T-cell (primary cell): Measurements from ENCODE around the gene STK32B. TPM values are rescaled to one million over a fixed set of nuclear protein-coding genes. Genes with fewer than 3 reads are reported as not detected.
"Not testable (repeated sequence)": the region's sequence is repeated elsewhere in the genome, so short reads cannot be mapped to it uniquely, and the experiment has no call there.

Experiments
- ATAC-seq, 4 experiments: fragments of 200-7000 bp in 3 of 4; fragments of 150-1000 bp in 1 of 4; cut with Tn5 transposase; replicated peaks in 1 of 4; 1 replicate in 3 of 4; 2 replicates in 1 of 4; pipeline ENCODE4 v1.10.0; 2021; ENCODE audit warnings: moderate library complexity in 3 of 4, mild to moderate bottlenecking in 2 of 4, moderate number of reproducible peaks in 1 of 4
- CTCF ChIA-PET, 2 donors: fragments of 300-600 bp; sonication (Branson Sonifier 250); formaldehyde crosslinking; loops; one replicate each; lab custom pipeline; 2022; ENCODE audit warnings: antibody characterized with exemption in 2 of 2; lab: Charles Lee
- POLR2A ChIA-PET, 2 donors: fragments of 300-600 bp; sonication (Branson Sonifier 250); formaldehyde crosslinking; loops; one replicate each; lab custom pipeline; 2022; ENCODE audit warnings: antibody characterized with exemption in 2 of 2; lab: Charles Lee
- DNase-seq, 35 experiments: peaks; one replicate each; pipeline versions ENCODE4 v3.0.0 to v3.0.0-alpha.2; 2013 to 2023
- H3K27ac ChIP-seq: one replicate; pipeline ENCODE4 v1.5.1; 2013; ENCODE audit warnings: low read length
- H3K27me3 ChIP-seq, 2 experiments: replicated peaks in 1 of 2; 1 replicate in 1 of 2; 2 replicates in 1 of 2; pipeline versions ENCODE4 v1.6.1 to v1.7.0; 2013; ENCODE audit warnings: low read length in 1 of 2, mixed read lengths in 1 of 2; ENCODE audit not compliant: control insufficient read depth in 2 of 2, insufficient read depth in 2 of 2; ENCODE audit errors: extremely low read depth in 1 of 2
- H3K36me3 ChIP-seq, 2 donors: 1 replicate in 1 of 2; 2 replicates in 1 of 2; pipeline versions ENCODE4 v1.6.1 to v1.7.0; 2013; ENCODE audit warnings: low read length in 1 of 2; ENCODE audit not compliant: control insufficient read depth in 2 of 2, insufficient read depth in 1 of 2; ENCODE audit errors: extremely low read depth in 1 of 2
- H3K4me1 ChIP-seq, 2 experiments: 1 replicate in 1 of 2; 2 replicates in 1 of 2; pipeline versions ENCODE4 v1.6.1 to v1.7.0; 2013; ENCODE audit warnings: low read length in 2 of 2, mixed read lengths in 1 of 2; ENCODE audit not compliant: insufficient read depth in 2 of 2, control insufficient read depth in 1 of 2; ENCODE audit errors: extremely low read depth in 1 of 2
- H3K4me3 ChIP-seq, 2 donors: 1 replicate in 1 of 2; 2 replicates in 1 of 2; pipeline versions ENCODE4 v1.5.1 to v1.7.0; 2013; ENCODE audit warnings: mild to moderate bottlenecking in 2 of 2, low read length in 1 of 2, moderate library complexity in 1 of 2; ENCODE audit not compliant: control insufficient read depth in 1 of 2; ENCODE audit errors: extremely low read depth in 1 of 2
- H3K9me3 ChIP-seq: 2 replicates; pipeline ENCODE4 v1.7.0; 2013
- H3K27ac Mint-ChIP-seq, 2 donors: one replicate each; pipeline ENCODE4 v1.8.0; 2020 to 2021; ENCODE audit warnings: mild to moderate bottlenecking in 2 of 2, mixed read lengths in 2 of 2
- H3K27me3 Mint-ChIP-seq, 2 donors: one replicate each; pipeline ENCODE4 v1.8.0; 2021 to 2022; ENCODE audit warnings: mixed read lengths in 2 of 2
- H3K36me3 Mint-ChIP-seq: one replicate; pipeline ENCODE4 v1.8.0; 2021; ENCODE audit warnings: mixed read lengths
- H3K4me1 Mint-ChIP-seq, 3 donors: one replicate each; pipeline ENCODE4 v1.8.0; 2020 to 2022; ENCODE audit warnings: mixed read lengths in 3 of 3, mild to moderate bottlenecking in 1 of 3
- H3K4me3 Mint-ChIP-seq, 3 donors: one replicate each; pipeline ENCODE4 v1.8.0; 2020 to 2022; ENCODE audit warnings: mild to moderate bottlenecking in 3 of 3, mixed read lengths in 3 of 3, moderate library complexity in 3 of 3
- H3K9me3 Mint-ChIP-seq, 3 donors: one replicate each; pipeline ENCODE4 v1.8.0; 2020 to 2022; ENCODE audit warnings: mixed read lengths in 3 of 3
- WGBS: methylation state at CpG from one replicate; pipeline ENCODE4 v1.1.5; 2013; ENCODE audit warnings: missing lambda C conversion rate; ENCODE audit not compliant: insufficient coverage; 5-methylcytosine and 5-hydroxymethylcytosine counted together
- total RNA-seq, 35 experiments: library from RNA in 6 of 35; stranded (reverse) in 6 of 35; fragments of 120-200 nt in 1 of 35; gene quantifications; one replicate each; pipeline versions ENCODE4 v1.2.1 to v1.2.4 and lab custom pipeline; 2013 to 2026

The STK32B gene
- total RNA-seq, 5 donors from 2014 or later (not counting 1 experiment from before 2014, with no cell fraction given) = 0.12 to 0.20 (median 0.15) TPM; not detected in 2

- Histone ChIP-seq H3K4me3 (no peak overlapping the region), H3K9me3 (no peaks in the 10 kb centered on the region), H3K4me1 (no peaks in the 10 kb centered on the region), H3K36me3 (no peaks in the 10 kb centered on the region), H3K27ac (no peak overlapping the region), H3K27me3 (no peaks in the 10 kb centered on the region)
- no peaks in the 10 kb centered on the region for H3K4me1 Mint-ChIP-seq
- ATAC-seq (no peak), DNase-seq (no peak)
- 88% methylated on average over 9 of the region's 11 CpGs for WGBS
- ChIA-PET POLR2A (no interaction called here), CTCF (no interaction called here)
- H3K4me3 Mint-ChIP-seq = no peak overlapping the region
- H3K9me3 Mint-ChIP-seq = peaks cover 0 to 4% (median 2%) of the 10 kb centered on the region in 3 donors
- no peak overlapping the region for H3K27ac Mint-ChIP-seq
- no peaks in the 10 kb centered on the region for H3K36me3 Mint-ChIP-seq
- no peaks in the 10 kb centered on the region for H3K27me3 Mint-ChIP-seq
Measured at GRCh38 chr4:5276475-5277075, 225.3 kb downstream of the STK32B start.

GRCh38 chr4:5277079-5277478 lies 225.8 kb downstream of the STK32B start:
- ATAC-seq (no peak), DNase-seq (no peak)
- peaks cover 0 to 4% (median 2%) of the 10 kb centered on the region in 3 donors for H3K9me3 Mint-ChIP-seq
- WGBS = 80% methylated on average over 1 of the region's 2 CpGs
- H3K4me3 Mint-ChIP-seq = no peak overlapping the region
- H3K27ac Mint-ChIP-seq = no peak overlapping the region
- no peak overlapping the region for H3K4me3 ChIP-seq
- ChIA-PET POLR2A (no interaction called here), CTCF (no interaction called here)
- no peak overlapping the region for H3K27ac ChIP-seq
- H3K27me3 ChIP-seq = no peaks in the 10 kb centered on the region
- H3K27me3 Mint-ChIP-seq = no peaks in the 10 kb centered on the region
- no peaks in the 10 kb centered on the region for H3K36me3 Mint-ChIP-seq
- H3K4me1 Mint-ChIP-seq = no peaks in the 10 kb centered on the region
- H3K4me1 ChIP-seq = no peaks in the 10 kb centered on the region
- no peaks in the 10 kb centered on the region for H3K36me3 ChIP-seq
- H3K9me3 ChIP-seq = no peaks in the 10 kb centered on the region

GRCh38 chr4:5278213-5278612 lies 226.9 kb downstream of the STK32B start:
- H3K36me3 Mint-ChIP-seq = no peaks in the 10 kb centered on the region
- no peak for DNase-seq
- H3K4me1 Mint-ChIP-seq = peaks cover 0 to 4% (median 0%) of the 10 kb centered on the region in 3 donors
- H3K4me3 ChIP-seq = no peak overlapping the region
- peaks cover 0 to 4% (median 2%) of the 10 kb centered on the region in 3 donors for H3K9me3 Mint-ChIP-seq
- ChIA-PET CTCF (no interaction called here), POLR2A (no interaction called here)
- H3K4me1 ChIP-seq = no peaks in the 10 kb centered on the region
- no peak overlapping the region for H3K4me3 Mint-ChIP-seq
- no peaks in the 10 kb centered on the region for H3K9me3 ChIP-seq
- WGBS = no CpG with 5 or more reads among the region's 4 CpGs
- H3K27ac ChIP-seq = no peak overlapping the region
- no peak for ATAC-seq
- H3K27me3 ChIP-seq = no peaks in the 10 kb centered on the region
- H3K27ac Mint-ChIP-seq = no peak overlapping the region
- no peaks in the 10 kb centered on the region for H3K36me3 ChIP-seq
- H3K27me3 Mint-ChIP-seq = no peaks in the 10 kb centered on the region

DNA sequence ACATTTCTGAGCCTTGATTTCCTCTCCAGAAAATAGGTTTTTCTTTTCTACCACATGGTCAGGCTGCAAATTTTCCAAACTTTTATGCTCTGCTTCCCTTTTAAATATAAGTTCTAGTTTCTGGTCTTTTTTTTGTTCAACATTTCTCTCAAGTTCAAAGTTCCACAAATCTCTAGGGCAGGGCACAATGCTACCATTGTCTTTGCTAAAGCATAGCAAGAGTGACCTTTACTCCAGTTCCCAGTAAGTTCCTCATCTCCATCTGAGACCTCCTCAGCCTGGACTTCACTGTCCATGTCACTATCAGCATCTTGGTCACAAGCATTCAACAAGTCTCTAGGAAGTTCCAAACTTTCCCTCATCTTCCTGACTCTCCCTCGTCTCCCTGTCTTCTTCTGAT lies 228.8 kb downstream of the STK32B start:
- H3K4me1 Mint-ChIP-seq, H3K4me3 ChIP-seq, POLR2A ChIA-PET, H3K9me3 ChIP-seq, H3K27me3 Mint-ChIP-seq, H3K36me3 Mint-ChIP-seq, CTCF ChIA-PET, H3K27me3 ChIP-seq, H3K27ac ChIP-seq, H3K4me1 ChIP-seq, H3K4me3 Mint-ChIP-seq, ATAC-seq, H3K36me3 ChIP-seq, H3K9me3 Mint-ChIP-seq, H3K27ac Mint-ChIP-seq, DNase-seq: not testable (repeated sequence)
- WGBS = 64% methylated on average over 1 of the region's 1 CpG

GRCh38 chr4:5280828-5281227 lies 229.5 kb downstream of the STK32B start:
- Mint-ChIP-seq H3K27ac (no peak overlapping the region), H3K4me1 (peaks cover 0 to 6% (median 0%) of the 10 kb centered on the region in 3 donors), H3K36me3 (no peaks in the 10 kb centered on the region), H3K4me3 (no peak overlapping the region), H3K9me3 (no peaks in the 10 kb centered on the region), H3K27me3 (no peaks in the 10 kb centered on the region)
- CTCF ChIA-PET = no interaction called here
- Histone ChIP-seq H3K4me3 (no peak overlapping the region), H3K36me3 (no peaks in the 10 kb centered on the region), H3K27me3 (no peaks in the 10 kb centered on the region), H3K4me1 (no peaks in the 10 kb centered on the region), H3K9me3 (no peaks in the 10 kb centered on the region), H3K27ac (no peak overlapping the region)
- POLR2A ChIA-PET = no interaction called here
- ATAC-seq (no peak), DNase-seq (no peak)
- WGBS = no CpG with 5 or more reads among the region's 4 CpGs

DNA sequence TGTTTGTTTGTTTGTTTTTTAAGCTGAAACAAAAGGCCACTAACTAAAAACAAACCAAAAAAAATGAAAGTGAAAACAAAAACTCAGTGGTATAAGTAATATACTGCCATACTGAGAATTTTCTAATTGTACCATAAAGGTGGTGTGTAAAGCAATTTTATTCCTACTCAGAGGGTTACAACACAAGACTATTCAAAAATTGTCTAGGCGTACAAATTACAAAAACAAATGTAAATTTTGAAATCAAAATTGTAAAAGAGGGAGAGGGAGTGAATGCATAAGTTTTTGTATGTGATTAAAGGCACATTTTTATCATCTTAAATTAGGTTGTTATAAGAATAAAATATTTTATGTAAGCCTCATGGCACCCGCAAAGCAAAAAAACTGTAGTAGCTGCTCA lies 232.6 kb downstream of the STK32B start:
- H3K36me3 ChIP-seq = no peaks in the 10 kb centered on the region
- no peaks in the 10 kb centered on the region for H3K27me3 Mint-ChIP-seq
- ChIA-PET POLR2A (no interaction called here), CTCF (no interaction called here)
- no peak overlapping the region for H3K27ac Mint-ChIP-seq
- WGBS = no CpG with 5 or more reads among the region's 2 CpGs
- no peaks in the 10 kb centered on the region for H3K9me3 Mint-ChIP-seq
- ATAC-seq = no peak
- no peak overlapping the region for H3K4me3 Mint-ChIP-seq
- no peaks in the 10 kb centered on the region for H3K9me3 ChIP-seq
- no peak overlapping the region for H3K4me3 ChIP-seq
- no peaks in the 10 kb centered on the region for H3K4me1 ChIP-seq
- H3K27ac ChIP-seq = no peak overlapping the region
- no peak for DNase-seq
- H3K36me3 Mint-ChIP-seq = no peaks in the 10 kb centered on the region
- H3K27me3 ChIP-seq = no peaks in the 10 kb centered on the region
- peaks cover 0 to 6% (median 0%) of the 10 kb centered on the region in 3 donors for H3K4me1 Mint-ChIP-seq

GRCh38 chr4:5284517-5284916 lies 233.2 kb downstream of the STK32B start:
- Mint-ChIP-seq H3K9me3 (no peaks in the 10 kb centered on the region), H3K4me3 (no peak overlapping the region), H3K27ac (no peak overlapping the region), H3K27me3 (no peaks in the 10 kb centered on the region), H3K4me1 (peaks cover 0 to 6% (median 0%) of the 10 kb centered on the region in 3 donors), H3K36me3 (no peaks in the 10 kb centered on the region)
- Histone ChIP-seq H3K9me3 (no peaks in the 10 kb centered on the region), H3K27me3 (no peaks in the 10 kb centered on the region), H3K4me1 (no peaks in the 10 kb centered on the region), H3K36me3 (no peaks in the 10 kb centered on the region), H3K27ac (no peak overlapping the region), H3K4me3 (no peak overlapping the region)
- ChIA-PET CTCF (no interaction called here), POLR2A (no interaction called here)
- 88% methylated on average over 2 of the region's 7 CpGs for WGBS
- ATAC-seq (no peak), DNase-seq (no peak)
